GM12892 (cell line): ENCODE results near the gene GLYATL1.

Source experiments
- POLR2A ChIP-seq: IDR thresholded peaks from 2 replicates; pipeline ENCODE4 v1.6.1; 2011; ENCODE audit warnings: low read depth, low read length, control low read depth
- POLR2AphosphoS5 ChIP-seq: IDR thresholded peaks from 2 replicates; pipeline ENCODE4 v1.6.1; 2011; ENCODE audit warnings: low read depth, low read length, control low read depth
- TAF1 ChIP-seq: IDR thresholded peaks from 2 replicates; pipeline ENCODE4 v1.6.1; 2011; ENCODE audit warnings: low read depth, mild to moderate bottlenecking, control low read depth, low read length, borderline replicate concordance

GRCh38 chr11:58963551-58964104, 24.3 kb downstream of the GLYATL1 start:
- TF ChIP-seq POLR2AphosphoS5 (no peak), TAF1 (no peak), POLR2A (no peak)
